GM18951 (cell line): ENCODE results near the gene ZNF618.

Source experiments
- POLR2A ChIP-seq: IDR thresholded peaks from 4 replicates; pipeline ENCODE4 v1.6.1; 2011; ENCODE audit warnings: mild to moderate bottlenecking; ENCODE audit not compliant: insufficient read length, insufficient read depth; ENCODE audit errors: extremely low read depth
- in situ Hi-C: fragments of 300-500 bp; cut with MboI; formaldehyde crosslinking; loops from one replicate; pipeline ENCODE4 v1.12.0; 2022; ENCODE audit warnings: low sequenced_read_pairs, mixed read lengths, inconsistent platforms; ENCODE audit not compliant: unreplicated experiment

Gene ZNF618

DNA sequence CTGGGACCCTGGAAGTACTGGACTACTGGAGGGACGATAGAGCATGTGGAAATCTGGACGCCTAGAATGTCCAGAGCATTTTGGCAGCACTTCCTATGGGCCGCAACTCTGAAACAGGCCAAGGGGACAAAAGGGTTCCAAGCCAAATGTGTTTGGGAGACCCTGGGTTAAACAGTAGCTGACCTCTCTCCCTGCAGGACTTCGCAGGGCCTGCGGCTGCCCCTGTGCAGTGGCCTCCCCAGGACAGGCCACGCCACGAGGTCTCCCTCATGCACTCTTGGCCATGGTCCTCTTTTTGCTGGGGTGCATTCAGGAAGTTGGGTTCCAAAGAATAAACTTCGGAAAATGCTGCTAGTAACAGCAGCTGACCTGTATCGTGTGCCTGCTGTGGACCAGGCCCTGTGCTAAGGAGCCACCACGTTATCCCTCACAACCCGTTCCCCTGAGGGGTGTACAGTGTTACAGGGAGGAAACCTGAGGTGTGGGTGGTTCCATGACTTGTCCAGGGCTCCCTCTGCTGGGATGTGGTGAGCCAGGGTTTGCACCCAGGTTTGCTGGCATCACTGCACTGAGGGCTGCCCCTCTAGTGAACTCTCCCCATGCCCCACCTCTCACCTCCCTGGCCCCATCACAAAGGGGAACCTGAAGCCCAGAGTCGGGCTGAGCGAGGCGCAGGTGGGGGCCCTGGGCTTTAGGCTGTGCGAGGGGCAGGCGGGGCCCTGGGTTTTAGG is 122.6 kb downstream of the ZNF618 start:
- no peak for TF ChIP-seq POLR2A
- in situ Hi-C loops = no loop called here

DNA sequence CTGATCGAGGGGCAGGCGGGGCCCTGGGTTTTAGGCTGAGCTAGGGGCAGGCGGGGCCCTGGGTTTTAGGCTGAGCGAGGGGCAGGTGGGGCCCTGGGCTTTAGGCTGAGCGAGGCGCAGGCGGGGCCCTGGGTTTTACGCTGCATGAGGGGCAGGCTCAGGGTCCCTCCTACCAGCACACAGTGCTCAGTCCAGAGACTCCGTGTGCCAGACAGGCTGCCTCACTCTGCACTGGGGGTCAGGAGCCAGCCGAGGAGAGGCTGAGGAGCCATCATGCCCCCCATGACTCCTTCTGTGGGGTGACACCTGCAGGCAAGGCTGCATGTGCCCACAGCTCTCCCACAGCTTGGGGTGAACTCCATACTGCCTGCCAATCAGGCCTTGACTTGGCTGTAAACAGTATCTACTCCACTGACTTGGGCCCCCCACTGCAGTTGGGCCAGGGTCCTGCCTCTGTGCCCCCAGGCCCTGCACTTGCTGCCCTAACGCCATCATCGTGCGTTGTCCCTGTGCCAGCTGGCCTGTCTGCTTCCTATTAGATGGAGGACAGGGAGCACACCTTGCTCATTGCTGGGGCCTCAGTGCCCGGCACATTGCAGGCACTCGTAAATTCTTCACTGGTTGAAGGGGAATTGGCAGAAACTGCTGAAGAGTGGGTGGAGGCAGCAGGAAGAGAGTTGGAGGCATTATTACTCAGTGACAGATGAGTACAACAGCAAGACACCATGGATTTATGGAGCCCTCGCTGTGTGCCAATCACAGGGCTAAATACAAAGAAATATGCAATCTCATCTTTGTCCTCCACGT is 123.3 kb downstream of the ZNF618 start:
- in situ Hi-C loops = no loop called here
- TF ChIP-seq POLR2A = no peak

- no peak for TF ChIP-seq POLR2A
- in situ Hi-C loops = no loop called here
Observed at GRCh38 chr9:114000063-114000454, 124.0 kb downstream of the ZNF618 start.

GRCh38 chr9:114000671-114001409 is 124.7 kb downstream of the ZNF618 start:
- in situ Hi-C loops = no loop called here
- TF ChIP-seq POLR2A = no peak

DNA sequence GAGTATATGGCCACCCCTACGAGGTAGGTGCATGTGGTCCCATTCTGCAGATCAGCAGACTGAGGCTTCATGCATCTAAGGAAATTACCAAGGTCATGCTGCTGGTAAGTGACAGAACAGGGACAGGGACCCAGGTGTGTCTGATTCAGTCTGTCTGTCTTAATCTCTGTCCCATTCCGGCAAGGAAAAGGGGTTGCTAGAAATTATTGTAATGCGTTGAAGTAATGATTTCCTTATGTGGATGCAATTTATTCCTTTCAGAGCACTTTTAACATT is 125.2 kb downstream of the ZNF618 start:
- no peak for TF ChIP-seq POLR2A
- in situ Hi-C loops = no loop called here

DNA sequence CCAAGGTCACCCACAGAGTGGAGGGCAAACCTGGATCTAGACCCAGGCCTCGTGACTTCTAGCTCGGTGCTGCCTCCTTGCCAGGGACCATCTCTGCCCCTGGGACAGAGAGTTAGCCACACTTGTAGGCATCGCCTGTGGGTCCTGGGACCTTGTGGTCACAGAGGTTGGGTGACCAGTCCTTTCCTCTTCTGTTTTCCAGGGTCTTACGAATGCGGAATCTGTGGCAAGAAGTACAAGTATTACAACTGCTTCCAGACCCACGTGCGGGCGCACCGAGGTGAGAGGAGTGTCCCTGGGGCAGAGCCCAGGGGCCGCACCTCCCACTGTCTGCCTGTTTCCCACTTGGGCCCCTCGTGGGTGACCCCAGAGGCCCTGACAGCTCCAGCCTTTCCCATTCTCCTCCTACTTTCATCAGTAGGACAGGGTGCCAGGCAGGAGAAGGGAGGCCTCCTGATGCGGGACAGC is 125.7 kb downstream of the ZNF618 start:
- TF ChIP-seq POLR2A = no peak
- in situ Hi-C loops = no loop called here

DNA sequence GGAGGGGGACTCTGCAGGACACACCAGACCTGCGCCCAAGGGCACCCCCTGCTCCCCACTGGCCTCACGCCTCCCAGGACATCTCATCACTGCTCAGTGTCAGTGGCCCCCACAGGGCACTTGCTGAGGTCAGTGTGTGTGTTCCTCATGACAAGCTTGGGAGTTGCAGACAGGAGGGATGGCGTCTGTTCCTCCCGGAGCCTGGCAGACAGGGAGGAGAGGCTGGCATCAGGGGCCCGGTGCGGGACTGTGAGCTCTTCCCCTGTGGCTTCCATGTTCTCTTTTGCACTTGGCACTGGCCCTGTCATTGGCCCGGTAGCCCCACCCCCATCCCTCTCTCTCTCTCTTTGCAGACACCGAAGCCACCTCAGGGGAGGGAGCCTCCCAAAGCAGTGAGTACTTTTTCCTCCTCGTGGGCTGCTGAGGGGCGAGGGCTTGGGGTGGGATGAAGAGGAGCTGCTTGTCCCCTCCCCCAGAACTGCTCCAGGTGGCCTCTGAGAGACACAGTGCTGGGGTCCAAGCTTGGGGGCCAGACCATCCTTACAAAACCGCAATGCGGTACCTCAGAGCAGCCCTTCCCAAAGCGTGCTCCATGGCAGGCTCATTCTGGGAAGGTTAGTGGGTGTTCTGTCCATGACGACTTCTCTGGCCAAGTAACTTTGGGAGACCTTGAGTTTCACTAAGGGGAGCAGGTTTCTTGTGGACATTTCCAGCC is 126.3 kb downstream of the ZNF618 start:
- no peak for TF ChIP-seq POLR2A
- in situ Hi-C loops = no loop called here

DNA sequence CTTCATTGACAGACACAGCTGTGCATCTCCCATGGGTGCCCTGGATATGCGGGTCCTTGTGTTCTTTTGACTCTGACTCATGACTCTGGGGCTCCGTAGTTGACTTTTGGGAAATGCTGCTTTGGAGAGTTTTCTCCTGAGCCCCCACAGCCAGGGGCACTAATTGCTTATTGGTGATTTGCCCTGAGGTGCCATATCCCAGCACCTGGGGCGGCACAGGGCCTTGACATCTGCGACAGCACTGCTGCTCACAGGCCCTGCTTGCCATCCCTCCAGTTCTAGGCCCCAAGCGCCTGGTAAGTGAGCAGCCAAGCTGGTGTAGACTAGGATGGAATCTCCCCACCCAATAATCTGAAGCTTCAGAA is 126.9 kb downstream of the ZNF618 start:
- in situ Hi-C loops = no loop called here
- no peak for TF ChIP-seq POLR2A

DNA sequence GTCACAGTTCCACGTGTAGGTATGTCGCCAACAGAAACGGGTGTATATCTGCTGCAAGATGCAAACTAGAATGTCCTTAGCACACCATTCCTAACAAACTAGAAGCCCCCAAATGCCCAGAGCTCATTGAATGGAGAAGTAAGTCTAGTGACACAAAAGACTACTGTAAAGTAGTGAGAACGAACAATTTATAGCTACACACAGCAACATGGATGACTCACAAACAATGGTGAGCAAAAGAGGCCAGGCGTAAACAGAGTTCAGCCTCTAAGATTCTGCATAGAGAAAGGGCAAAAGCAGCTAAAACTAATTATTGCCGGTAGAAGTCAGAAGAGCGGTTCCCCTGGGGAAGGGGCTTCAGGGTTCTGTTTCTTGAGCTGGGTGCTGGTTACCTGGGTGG is 127.2 kb downstream of the ZNF618 start:
- TF ChIP-seq POLR2A = no peak
- in situ Hi-C loops = no loop called here

DNA sequence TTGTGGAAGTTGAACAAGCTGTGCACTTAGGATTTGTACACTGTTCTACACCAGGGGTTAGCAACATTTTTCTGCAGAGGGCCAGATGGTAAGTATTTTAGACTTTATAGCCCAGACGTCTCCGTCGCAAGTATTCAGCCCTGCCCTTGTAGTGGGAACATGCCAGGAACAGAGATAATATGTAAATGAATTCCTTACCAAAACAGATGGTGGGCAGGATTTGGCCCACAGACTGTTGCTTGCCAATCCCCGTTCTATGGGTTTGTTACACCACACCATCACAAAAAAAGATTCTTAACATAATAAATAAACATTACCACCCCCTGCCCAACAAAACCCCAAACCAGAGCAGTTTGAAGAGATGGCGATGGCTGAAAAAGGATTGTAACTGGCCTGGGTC is 127.6 kb downstream of the ZNF618 start:
- in situ Hi-C loops = no loop called here
- no peak for TF ChIP-seq POLR2A

GRCh38 chr9:114004221-114004716 is 128.2 kb downstream of the ZNF618 start:
- in situ Hi-C loops = no loop called here
- no peak for TF ChIP-seq POLR2A

DNA sequence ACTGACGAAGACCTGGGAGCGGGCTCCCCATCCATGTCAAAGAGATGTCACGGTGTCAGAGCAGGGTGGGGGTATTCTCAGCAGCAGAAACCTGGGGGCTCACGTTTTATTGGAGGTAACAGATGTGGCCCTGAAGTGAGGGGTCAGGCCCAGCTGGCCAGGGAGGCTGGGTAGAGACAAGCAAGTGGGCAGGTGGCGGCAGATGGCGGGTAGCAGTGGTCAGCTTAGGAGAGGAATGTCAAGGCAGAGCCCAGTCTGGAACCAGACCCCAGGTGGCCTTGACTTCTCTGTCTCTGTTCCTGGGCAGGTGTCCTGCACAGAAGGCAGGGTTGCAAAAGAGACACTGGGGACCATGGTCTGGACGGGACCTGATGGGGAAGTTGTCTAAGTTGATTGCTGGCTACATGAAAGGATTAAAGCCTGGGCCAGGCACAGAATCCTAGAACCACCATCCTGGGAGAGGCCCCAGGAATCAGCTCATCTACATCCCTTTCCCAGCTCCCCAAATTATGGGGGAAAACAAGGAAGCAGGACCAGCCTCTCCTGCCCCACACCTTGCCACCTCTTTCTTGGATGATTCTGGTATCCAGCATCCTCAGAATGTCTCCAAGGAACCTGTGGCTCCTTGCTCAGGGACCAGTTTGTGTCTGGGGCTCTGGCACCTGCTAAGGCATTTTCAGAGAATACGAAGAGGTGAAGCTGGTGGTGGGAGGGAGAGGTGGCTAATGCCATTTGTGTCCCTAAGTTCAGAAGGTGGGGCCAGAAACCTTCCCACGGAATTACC is 129.5 kb downstream of the ZNF618 start:
- in situ Hi-C loops = no loop called here
- no peak for TF ChIP-seq POLR2A

- TF ChIP-seq POLR2A = no peak
- in situ Hi-C loops = no loop called here
Observed at GRCh38 chr9:114006155-114006550, 130.0 kb downstream of the ZNF618 start.
